Neural crest cell (in vitro differentiated cells): ENCODE results near the gene SALL3. TPM values are rescaled to one million over a fixed set of nuclear protein-coding genes. Genes with fewer than 3 reads are reported as not detected.
"Not testable (repeated sequence)": the region's sequence is repeated elsewhere in the genome, so short reads cannot be mapped to it uniquely, and the experiment has no call there.

Source experiments
- DNase-seq: peaks from one replicate; pipeline ENCODE4 v3.0.0; 2021; ENCODE audit warnings: low read depth, mixed read lengths, low spot score
- H3K27ac Mint-ChIP-seq: one replicate; pipeline ENCODE4 v1.8.0; 2021; ENCODE audit warnings: mild to moderate bottlenecking, mixed read lengths; ENCODE audit not compliant: unreplicated experiment
- H3K27me3 Mint-ChIP-seq: 2 replicates; pipeline ENCODE4 v1.8.0; 2021; ENCODE audit warnings: low read depth, mild to moderate bottlenecking, mixed read lengths
- H3K36me3 Mint-ChIP-seq: 2 replicates; pipeline ENCODE4 v1.8.0; 2021; ENCODE audit warnings: low read depth, mild to moderate bottlenecking, mixed read lengths
- H3K4me1 Mint-ChIP-seq: 2 replicates; pipeline ENCODE4 v1.8.0; 2021; ENCODE audit warnings: mixed read lengths
- H3K4me3 Mint-ChIP-seq: one replicate; pipeline ENCODE4 v1.8.0; 2021; ENCODE audit warnings: mild to moderate bottlenecking, mixed read lengths
- H3K9me3 Mint-ChIP-seq: 2 replicates; pipeline ENCODE4 v1.8.0; 2021; ENCODE audit warnings: mixed read lengths
- total RNA-seq: library from RNA; stranded (reverse); gene quantifications from 2 replicates; pipeline ENCODE4 v1.2.1, GENCODE V29; 2021
- TF ChIP-seq, protein P1 (sequence below): fragments of 200-600 bp; sonication (generic); conservative IDR thresholded peaks from 2 replicates; pipeline ENCODE4 v1.5.0; 2021; ENCODE audit warnings: antibody characterized with exemption, mild to moderate bottlenecking

The SALL3 gene
- total RNA-seq, 1 donor from 2014 or later = 9.1 TPM

DNA sequence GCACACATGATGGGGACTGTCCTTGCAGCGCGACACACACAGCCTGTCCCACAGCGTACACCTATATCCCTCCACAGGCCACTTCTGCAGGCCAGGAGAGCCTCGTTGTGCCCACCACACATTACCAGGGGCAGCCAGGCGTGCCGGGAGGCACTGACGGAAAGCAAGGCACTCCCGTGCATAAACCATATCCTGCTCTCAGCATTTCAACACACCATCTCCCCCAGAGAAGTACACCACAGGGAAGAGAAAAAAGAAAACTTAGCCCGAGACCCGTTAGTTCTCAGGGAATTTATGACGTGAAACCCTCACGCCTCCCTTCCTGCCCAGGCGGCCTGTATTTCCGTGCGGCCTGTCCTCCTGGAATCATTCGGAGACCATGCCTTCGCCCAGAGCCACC, 24.6 kb upstream of the SALL3 start:
- peak overlapping the region; percentile 59 for H3K27ac Mint-ChIP-seq
- H3K4me1 Mint-ChIP-seq = no peaks in the 10 kb centered on the region
- TF ChIP-seq, protein P1, sequence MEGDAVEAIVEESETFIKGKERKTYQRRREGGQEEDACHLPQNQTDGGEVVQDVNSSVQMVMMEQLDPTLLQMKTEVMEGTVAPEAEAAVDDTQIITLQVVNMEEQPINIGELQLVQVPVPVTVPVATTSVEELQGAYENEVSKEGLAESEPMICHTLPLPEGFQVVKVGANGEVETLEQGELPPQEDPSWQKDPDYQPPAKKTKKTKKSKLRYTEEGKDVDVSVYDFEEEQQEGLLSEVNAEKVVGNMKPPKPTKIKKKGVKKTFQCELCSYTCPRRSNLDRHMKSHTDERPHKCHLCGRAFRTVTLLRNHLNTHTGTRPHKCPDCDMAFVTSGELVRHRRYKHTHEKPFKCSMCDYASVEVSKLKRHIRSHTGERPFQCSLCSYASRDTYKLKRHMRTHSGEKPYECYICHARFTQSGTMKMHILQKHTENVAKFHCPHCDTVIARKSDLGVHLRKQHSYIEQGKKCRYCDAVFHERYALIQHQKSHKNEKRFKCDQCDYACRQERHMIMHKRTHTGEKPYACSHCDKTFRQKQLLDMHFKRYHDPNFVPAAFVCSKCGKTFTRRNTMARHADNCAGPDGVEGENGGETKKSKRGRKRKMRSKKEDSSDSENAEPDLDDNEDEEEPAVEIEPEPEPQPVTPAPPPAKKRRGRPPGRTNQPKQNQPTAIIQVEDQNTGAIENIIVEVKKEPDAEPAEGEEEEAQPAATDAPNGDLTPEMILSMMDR = no peak
- no peak for DNase-seq
- no peaks in the 10 kb centered on the region for H3K36me3 Mint-ChIP-seq
- peaks cover 3% of the 10 kb centered on the region for H3K9me3 Mint-ChIP-seq
- no peak overlapping the region for H3K4me3 Mint-ChIP-seq
- no peaks in the 10 kb centered on the region for H3K27me3 Mint-ChIP-seq

- TF ChIP-seq, protein P1 = no peak
- Mint-ChIP-seq H3K4me1 (no peaks in the 10 kb centered on the region), H3K27ac (no peak overlapping the region), H3K27me3 (no peaks in the 10 kb centered on the region), H3K36me3 (peaks cover 3% of the 10 kb centered on the region), H3K4me3 (no peak overlapping the region), H3K9me3 (peaks cover 5% of the 10 kb centered on the region)
- DNase-seq = no peak
These were observed 22.5 kb upstream of the SALL3 start for GRCh38 chr18:78957140-78957539.

DNA sequence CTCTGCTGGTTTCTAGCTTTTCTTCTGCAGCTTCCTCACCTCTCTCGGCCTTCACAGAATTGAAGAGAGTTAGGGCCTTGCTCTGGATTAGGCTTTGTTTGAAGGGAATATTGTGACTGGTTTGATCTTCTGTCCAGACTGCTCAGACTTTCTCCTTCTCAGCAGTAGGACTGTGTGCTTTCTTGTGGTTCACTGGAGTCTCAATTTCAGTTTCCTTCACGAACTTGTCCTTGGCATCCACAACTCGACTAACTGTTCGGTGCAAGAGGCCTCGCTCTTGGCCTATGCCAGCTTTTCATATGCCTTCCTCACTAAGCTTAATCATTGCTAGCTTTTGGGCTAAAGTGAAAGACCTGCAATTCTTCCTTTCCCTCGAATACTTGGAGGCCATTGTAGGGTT, 18.9 kb upstream of the SALL3 start:
- TF ChIP-seq, protein P1 = no peak
- Mint-ChIP-seq H3K4me1 (peaks cover 3% of the 10 kb centered on the region), H3K36me3 (peaks cover 13% of the 10 kb centered on the region), H3K4me3 (no peak overlapping the region), H3K27me3 (no peaks in the 10 kb centered on the region), H3K27ac (no peak overlapping the region), H3K9me3 (peaks cover 18% of the 10 kb centered on the region)
- no peak for DNase-seq

DNA sequence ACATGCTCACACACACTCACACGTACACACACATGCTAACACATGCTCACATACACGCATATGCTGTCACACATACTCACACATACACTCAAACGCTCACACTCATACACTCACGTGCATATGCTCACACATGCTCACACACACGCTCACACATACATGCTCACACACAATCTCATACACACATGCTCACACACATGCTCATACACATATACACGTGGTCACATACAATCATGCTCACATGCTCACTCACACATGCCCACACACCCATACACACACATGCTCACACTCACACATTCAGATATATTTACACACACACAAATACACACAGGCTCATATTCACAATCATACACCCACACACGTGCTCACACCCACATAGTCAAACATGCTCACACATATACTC, 17.5 kb upstream of the SALL3 start:
- H3K36me3 Mint-ChIP-seq = peaks cover 13% of the 10 kb centered on the region

DNA sequence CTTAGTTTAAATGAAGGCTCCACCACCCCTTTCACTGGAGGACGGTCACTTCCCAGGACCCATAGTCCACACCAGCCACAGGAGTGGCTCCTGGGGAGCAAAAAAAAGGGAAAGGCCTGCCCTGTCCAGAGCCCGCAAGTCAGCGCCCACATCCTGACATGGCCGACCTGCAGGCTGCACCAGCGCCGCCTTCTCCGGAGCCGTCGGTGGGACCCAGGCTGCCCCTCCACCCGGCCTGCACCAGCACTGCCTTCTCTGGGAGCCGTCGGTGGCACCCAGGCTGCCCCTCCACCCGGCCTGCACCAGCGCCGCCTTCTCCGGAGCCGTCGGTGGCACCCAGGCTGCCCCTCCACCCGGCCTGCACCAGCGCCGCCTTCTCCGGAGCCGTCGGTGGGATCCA, 14.9 kb upstream of the SALL3 start:
- not testable (repeated sequence) for DNase-seq, H3K4me1 Mint-ChIP-seq, H3K27ac Mint-ChIP-seq, H3K4me3 Mint-ChIP-seq
- Mint-ChIP-seq H3K36me3 (peaks cover 13% of the 10 kb centered on the region), H3K9me3 (peaks cover 18% of the 10 kb centered on the region), H3K27me3 (peaks cover 20% of the 10 kb centered on the region)

More for the DNA sequence above, 17.5 kb upstream of the SALL3 start:
- Mint-ChIP-seq H3K27ac (no peak overlapping the region), H3K27me3 (no peaks in the 10 kb centered on the region), H3K9me3 (peaks cover 18% of the 10 kb centered on the region), H3K4me3 (no peak overlapping the region), H3K4me1 (peaks cover 4% of the 10 kb centered on the region)
- no peak for DNase-seq
- TF ChIP-seq, protein P1 = no peak

DNA sequence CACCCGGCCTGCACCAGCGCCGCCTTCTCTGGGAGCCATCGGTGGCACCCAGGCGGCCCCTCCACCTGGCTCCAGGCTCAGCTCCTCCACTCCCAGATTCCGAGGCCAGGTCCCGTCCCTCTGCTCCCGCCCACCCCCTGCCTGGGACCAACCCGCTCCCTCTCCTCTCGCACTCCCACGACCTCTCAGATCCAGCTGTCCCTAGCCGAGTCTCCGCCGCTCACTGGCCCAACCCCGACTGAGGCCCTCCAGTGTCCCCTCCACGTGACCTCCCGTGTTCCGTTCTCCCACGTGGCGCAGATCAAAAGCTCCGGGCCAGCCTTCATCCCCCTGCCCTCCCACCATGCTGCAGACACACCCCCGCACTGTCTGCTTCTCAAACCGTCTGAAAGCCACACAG, 14.4 kb upstream of the SALL3 start:
- H3K27me3 Mint-ChIP-seq = peaks cover 25% of the 10 kb centered on the region
- H3K27ac Mint-ChIP-seq = no peak overlapping the region
- H3K36me3 Mint-ChIP-seq = peaks cover 13% of the 10 kb centered on the region
- H3K4me1 Mint-ChIP-seq = peaks cover 4% of the 10 kb centered on the region
- TF ChIP-seq, protein P1 = no peak
- H3K4me3 Mint-ChIP-seq = no peak overlapping the region
- DNase-seq = no peak
- peaks cover 18% of the 10 kb centered on the region for H3K9me3 Mint-ChIP-seq
